Measurements from ENCODE around the gene PROSER3. TPM values are rescaled to one million over a fixed set of nuclear protein-coding genes. Genes with fewer than 3 reads are reported as not detected.

PROSER3 gene
- total RNA-seq, 1 donor from 2014 or later: 63.4 TPM

GRCh38 chr19:35783469-35784434 is 25.8 kb downstream of the PROSER3 start:
- Mint-ChIP-seq H3K36me3 (ENCODE audit: low read depth) (peaks cover 3% of the 10 kb centered on the region), H3K4me1 (peaks cover 7% of the 10 kb centered on the region), H3K4me3 (no peak overlapping the region), H3K27me3 (ENCODE audit: low read depth) (no peaks in the 10 kb centered on the region), H3K27ac (ENCODE audit: unreplicated experiment) (no peak overlapping the region), H3K9me3 (no peaks in the 10 kb centered on the region)
- no peak for DNase-seq (ENCODE audit: low read depth, low spot score)
- no peak for TF ChIP-seq CTCF (conservative IDR thresholded peaks at IDR 0.05)

- Mint-ChIP-seq H3K27me3 (ENCODE audit: low read depth) (no peaks in the 10 kb centered on the region), H3K4me3 (no peak overlapping the region), H3K27ac (ENCODE audit: unreplicated experiment) (no peak overlapping the region), H3K9me3 (no peaks in the 10 kb centered on the region), H3K4me1 (peaks cover 7% of the 10 kb centered on the region), H3K36me3 (ENCODE audit: low read depth) (peaks cover 3% of the 10 kb centered on the region)
- TF ChIP-seq CTCF (conservative IDR thresholded peaks at IDR 0.05): no peak
- DNase-seq (ENCODE audit: low read depth, low spot score): no peak
These were observed 26.7 kb downstream of the PROSER3 start for GRCh38 chr19:35784503-35785338.

GRCh38 chr19:35785339-35785627 is 27.3 kb downstream of the PROSER3 start:
- Mint-ChIP-seq H3K27me3 (ENCODE audit: low read depth) (no peaks in the 10 kb centered on the region), H3K4me1 (peaks cover 7% of the 10 kb centered on the region), H3K27ac (ENCODE audit: unreplicated experiment) (no peak overlapping the region), H3K4me3 (no peak overlapping the region), H3K9me3 (no peaks in the 10 kb centered on the region), H3K36me3 (ENCODE audit: low read depth) (peaks cover 3% of the 10 kb centered on the region)
- TF ChIP-seq CTCF (conservative IDR thresholded peaks at IDR 0.05): no peak
- DNase-seq (ENCODE audit: low read depth, low spot score): no peak

GRCh38 chr19:35786299-35787160 is 28.6 kb downstream of the PROSER3 start:
- Mint-ChIP-seq H3K9me3 (no peaks in the 10 kb centered on the region), H3K4me3 (no peak overlapping the region), H3K27me3 (ENCODE audit: low read depth) (no peaks in the 10 kb centered on the region), H3K27ac (ENCODE audit: unreplicated experiment) (no peak overlapping the region), H3K36me3 (ENCODE audit: low read depth) (peaks cover 3% of the 10 kb centered on the region), H3K4me1 (peaks cover 7% of the 10 kb centered on the region)
- no peak for DNase-seq (ENCODE audit: low read depth, low spot score)
- no peak for TF ChIP-seq CTCF (conservative IDR thresholded peaks at IDR 0.05)

GRCh38 chr19:35787227-35787799 is 29.3 kb downstream of the PROSER3 start:
- H3K36me3 Mint-ChIP-seq (ENCODE audit: low read depth): peaks cover 3% of the 10 kb centered on the region
- peaks cover 7% of the 10 kb centered on the region for H3K4me1 Mint-ChIP-seq
- no peak for TF ChIP-seq CTCF (conservative IDR thresholded peaks at IDR 0.05)
- no peak overlapping the region for H3K27ac Mint-ChIP-seq (ENCODE audit: unreplicated experiment)
- no peak for DNase-seq (ENCODE audit: low read depth, low spot score)
- H3K9me3 Mint-ChIP-seq: no peaks in the 10 kb centered on the region
- no peaks in the 10 kb centered on the region for H3K27me3 Mint-ChIP-seq (ENCODE audit: low read depth)
- H3K4me3 Mint-ChIP-seq: no peak overlapping the region

Measured in neural crest cell (in vitro differentiated cells).